ENCODE measurements around the gene FRS3.

- TF ChIP-seq CTCF (IDR thresholded peaks at IDR 0.05), result no peak
- TF ChIP-seq POLR2A (IDR thresholded peaks at IDR 0.05), result no peak
Observed at GRCh38 chr6:41770381-41771057, 9.2 kb downstream of the FRS3 start.

Measured in heart left ventricle (tissue), 13 donors.